Middle frontal gyrus (tissue), 1 donor: ENCODE results near the gene UGT1A9.
"Not testable (repeated sequence)": the region's sequence is repeated elsewhere in the genome, so short reads cannot be mapped to it uniquely, and the experiment has no call there.

Experiments
- DNase-seq: peaks from one replicate; pipeline ENCODE4 v3.0.0-alpha.2; 2015; ENCODE audit warnings: low spot score; ENCODE audit errors: extremely low spot score

The UGT1A9 gene

GRCh38 chr2:233711312-233712008, 39.8 kb downstream of the UGT1A9 start:
- DNase-seq = peak; percentile 16

- no peak for DNase-seq
Observed at GRCh38 chr2:233712611-233713261, 41.0 kb downstream of the UGT1A9 start, which contains the start of gene UGT1A5. TSS of gene UGT1A5 (plus strand) at chr2:233712907. CDS start at chr2:233712992, 85 bp downstream.

GRCh38 chr2:233713262-233713615, 41.5 kb downstream of the UGT1A9 start:
- no peak for DNase-seq

- DNase-seq = no peak
Observed at GRCh38 chr2:233714121-233714520, 42.4 kb downstream of the UGT1A9 start.

GRCh38 chr2:233718552-233718951, 46.9 kb downstream of the UGT1A9 start, which contains the start of gene UGT1A4:
TSS of gene UGT1A4 (plus strand) at chr2:233718736. CDS start at chr2:233718821, 85 bp downstream.
- DNase-seq = no peak

GRCh38 chr2:233728723-233729301, 57.1 kb downstream of the UGT1A9 start, which contains the start of gene UGT1A3:
TSS of gene UGT1A3 (plus strand) at chr2:233729042. CDS start at chr2:233729127, 85 bp downstream.
- no peak for DNase-seq

- DNase-seq = not testable (repeated sequence)
Observed at GRCh38 chr2:233736868-233737653, 65.4 kb downstream of the UGT1A9 start.

- DNase-seq = no peak
Observed at GRCh38 chr2:233740870-233741269, 69.2 kb downstream of the UGT1A9 start.

- DNase-seq = no peak
Observed at GRCh38 chr2:233743464-233744259, 72.0 kb downstream of the UGT1A9 start.

GRCh38 chr2:233745073-233745755, 73.5 kb downstream of the UGT1A9 start:
- no peak for DNase-seq

- not testable (repeated sequence) for DNase-seq
Observed at GRCh38 chr2:233745838-233746237, 74.1 kb downstream of the UGT1A9 start.

GRCh38 chr2:233746475-233747282, 75.0 kb downstream of the UGT1A9 start:
- no peak for DNase-seq

- DNase-seq = no peak
Observed at GRCh38 chr2:233747283-233747544, 75.5 kb downstream of the UGT1A9 start.

GRCh38 chr2:233750689-233751088, 79.0 kb downstream of the UGT1A9 start:
- DNase-seq = not testable (repeated sequence)

GRCh38 chr2:233751212-233752009, 79.7 kb downstream of the UGT1A9 start:
- DNase-seq = not testable (repeated sequence)

GRCh38 chr2:233754872-233755611, 83.3 kb downstream of the UGT1A9 start:
- DNase-seq = no peak

- DNase-seq = no peak
Observed at GRCh38 chr2:233756429-233757081, 84.9 kb downstream of the UGT1A9 start.
